Mucosa of rectum (tissue), 2 donors: Measurements from ENCODE around the gene CCL14.
"Not testable (repeated sequence)": the region's sequence is repeated elsewhere in the genome, so short reads cannot be mapped to it uniquely, and the experiment has no call there.

Experiments used
- H3K27ac ChIP-seq, 2 donors: one replicate each; pipeline ENCODE4 v1.7.0; 2013; ENCODE audit warnings: inconsistent platforms in 2 of 2, low read depth in 2 of 2, low read length in 2 of 2
- H3K27me3 ChIP-seq, 2 donors: one replicate each; pipeline ENCODE4 v1.7.0; 2013; ENCODE audit warnings: low read length in 2 of 2; ENCODE audit not compliant: control insufficient read depth in 2 of 2, insufficient read depth in 2 of 2
- H3K36me3 ChIP-seq, 2 donors: one replicate each; pipeline ENCODE4 v1.7.0; 2013; ENCODE audit warnings: low read length in 2 of 2; ENCODE audit not compliant: control insufficient read depth in 2 of 2, insufficient read depth in 2 of 2
- H3K4me1 ChIP-seq, 2 donors: one replicate each; pipeline ENCODE4 v1.7.0; 2013; ENCODE audit warnings: low read length in 2 of 2, mild to moderate bottlenecking in 1 of 2; ENCODE audit not compliant: control insufficient read depth in 2 of 2, insufficient read depth in 2 of 2
- H3K4me3 ChIP-seq, 2 donors: one replicate each; pipeline ENCODE4 v1.7.0; 2013; ENCODE audit warnings: low read length in 2 of 2
- H3K9ac ChIP-seq, 2 donors: one replicate each; pipeline ENCODE4 v1.7.0; 2013; ENCODE audit warnings: low read length in 2 of 2, low read depth in 1 of 2, mild to moderate bottlenecking in 1 of 2
- H3K9me3 ChIP-seq, 2 donors: one replicate each; pipeline ENCODE4 v1.7.0; 2013; ENCODE audit warnings: low read length in 2 of 2; ENCODE audit not compliant: control insufficient read depth in 2 of 2
- donor health status: healthy.
- donor health status: Normal muscosa, but diverticular disease.

CCL14 gene

GRCh38 chr17:35948092-35948491, 38.4 kb downstream of the CCL14 start:
- Histone ChIP-seq H3K9ac (no peak overlapping the region), H3K27ac (no peak overlapping the region), H3K27me3 (no peaks in the 10 kb centered on the region), H3K4me3 (no peak overlapping the region), H3K4me1 (peaks cover 0 to 5% of the 10 kb centered on the region in 2 donors), H3K9me3 (no peaks in the 10 kb centered on the region), H3K36me3 (no peaks in the 10 kb centered on the region)

- Histone ChIP-seq H3K9me3 (no peaks in the 10 kb centered on the region), H3K36me3 (no peaks in the 10 kb centered on the region), H3K27ac (no peak overlapping the region), H3K27me3 (no peaks in the 10 kb centered on the region), H3K4me3 (peak overlapping the region; percentile 49 to 60), H3K4me1 (peaks cover 0 to 5% of the 10 kb centered on the region in 2 donors), H3K9ac (no peak overlapping the region)
These were observed 39.4 kb downstream of the CCL14 start for GRCh38 chr17:35947156-35947585.

DNA sequence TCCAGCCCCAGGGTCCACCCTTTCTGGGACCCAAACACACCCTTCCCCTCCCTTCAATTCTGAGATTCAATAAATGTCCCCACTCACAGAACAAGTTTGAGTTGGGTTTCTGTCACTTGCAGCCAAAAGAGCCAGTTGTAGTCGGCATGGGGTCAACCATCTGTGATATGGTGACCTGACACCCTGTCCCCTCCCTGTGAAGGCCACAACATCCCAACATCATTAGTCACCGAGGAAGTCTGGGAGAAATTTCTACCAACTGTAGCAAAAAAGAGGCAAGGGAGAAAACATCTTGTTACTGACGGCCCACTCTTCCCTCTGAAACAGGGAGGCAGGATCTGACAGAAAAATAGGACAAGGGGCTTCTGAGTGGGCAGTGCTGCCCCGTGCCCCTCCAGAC, 42.4 kb downstream of the CCL14 start:
- no peaks in the 10 kb centered on the region for H3K27me3 ChIP-seq
- H3K9ac ChIP-seq: no peak overlapping the region
- H3K36me3 ChIP-seq: no peaks in the 10 kb centered on the region
- no peaks in the 10 kb centered on the region for H3K9me3 ChIP-seq
- no peak overlapping the region for H3K27ac ChIP-seq
- peaks cover 0 to 5% of the 10 kb centered on the region in 2 donors for H3K4me1 ChIP-seq
- no peak overlapping the region for H3K4me3 ChIP-seq

DNA sequence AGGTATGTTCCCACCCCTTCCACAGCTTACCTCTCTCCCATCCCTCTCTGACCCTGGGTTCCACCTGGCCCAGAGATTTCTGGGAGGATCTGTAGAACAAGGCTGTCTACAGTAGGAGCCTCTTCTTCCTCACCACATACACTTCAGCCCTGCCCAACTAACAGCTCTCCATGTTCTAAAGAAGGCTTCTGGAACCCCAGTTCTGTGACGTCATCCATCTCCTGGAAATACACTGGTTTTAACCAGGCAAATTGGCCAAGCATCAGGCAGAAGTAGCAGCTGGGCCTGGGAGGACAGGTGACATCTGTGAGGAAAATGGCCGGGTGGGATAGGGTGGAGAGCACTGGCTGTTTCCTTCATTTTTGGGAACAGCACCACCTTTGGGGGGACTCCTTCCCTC, 43.0 kb downstream of the CCL14 start, which contains the start of gene LYZL6:
LYZL6 (minus strand) TSS at position 177 of the 400 bp plus-strand sequence. CDS start 4,357 bp downstream, outside the sequence.
- Histone ChIP-seq H3K9ac (no peak within 1 kb of the TSS), H3K27me3 (no peaks in the 10 kb centered on the region), H3K4me1 (peaks cover 0 to 5% of the 10 kb centered on the region in 2 donors), H3K9me3 (no peaks in the 10 kb centered on the region), H3K4me3 (no peak within 1 kb of the TSS), H3K27ac (no peak within 1 kb of the TSS), H3K36me3 (no peaks in the 10 kb centered on the region)

DNA sequence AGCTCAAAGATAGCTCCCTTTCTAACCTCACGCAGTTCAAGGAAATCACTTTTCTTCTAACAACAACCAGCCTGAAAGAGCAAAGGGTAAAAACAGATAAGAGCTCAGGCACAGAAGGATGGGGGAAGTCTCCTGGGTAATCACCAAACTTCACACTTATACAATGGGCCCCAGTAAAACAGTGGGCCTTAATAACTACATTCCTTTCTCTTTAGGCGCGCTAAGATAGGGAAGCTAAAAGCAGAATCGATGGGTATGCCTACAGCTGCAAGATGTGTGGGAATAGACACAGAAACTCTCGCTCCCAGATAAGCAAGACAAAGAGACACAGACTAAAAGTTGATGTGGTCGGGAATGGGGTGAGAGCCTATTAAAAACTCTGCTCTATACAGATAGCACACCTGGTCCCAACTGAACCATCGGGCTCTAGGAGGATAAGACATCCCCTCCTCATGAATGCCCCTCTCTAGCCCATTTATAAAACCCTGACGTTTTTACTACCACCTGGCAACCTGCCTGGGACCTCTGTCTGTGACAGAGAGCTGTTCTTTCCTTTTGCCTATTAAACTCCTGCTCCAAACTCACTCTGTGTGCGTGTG, 43.8 kb downstream of the CCL14 start:
- Histone ChIP-seq H3K36me3 (no peaks in the 10 kb centered on the region), H3K4me1 (peaks cover 0 to 5% of the 10 kb centered on the region in 2 donors), H3K4me3 (no peak overlapping the region), H3K9me3 (no peaks in the 10 kb centered on the region), H3K9ac (no peak overlapping the region), H3K27ac (no peak overlapping the region), H3K27me3 (no peaks in the 10 kb centered on the region)

- not testable (repeated sequence) for H3K4me3 ChIP-seq, H3K9ac ChIP-seq, H3K9me3 ChIP-seq, H3K27ac ChIP-seq, H3K4me1 ChIP-seq, H3K36me3 ChIP-seq, H3K27me3 ChIP-seq
These were observed 48.0 kb downstream of the CCL14 start for GRCh38 chr17:35938492-35938891.

DNA sequence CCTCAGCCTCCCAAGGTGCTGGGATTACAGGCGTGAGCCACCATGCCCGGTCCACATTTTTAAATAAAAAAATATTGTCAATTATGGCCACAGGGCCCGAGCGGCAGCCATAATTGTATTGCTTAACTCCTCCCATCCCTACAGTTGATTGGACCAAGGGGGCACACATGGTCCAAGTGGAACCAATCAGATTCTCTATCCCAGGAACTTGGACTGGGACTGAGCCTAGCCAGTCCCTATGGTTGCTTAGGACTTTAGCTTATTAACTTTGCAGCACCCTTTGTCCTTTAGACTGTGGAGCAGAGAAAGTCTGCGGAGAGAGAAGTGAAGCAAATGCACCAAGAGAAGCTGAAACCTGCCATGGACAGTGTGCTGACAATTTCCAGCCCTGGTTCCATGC, 50.5 kb downstream of the CCL14 start:
- Histone ChIP-seq H3K9ac (no peak overlapping the region), H3K27ac (no peak overlapping the region), H3K27me3 (no peaks in the 10 kb centered on the region)

GRCh38 chr17:35934760-35935159, 51.8 kb downstream of the CCL14 start:
- H3K9me3 ChIP-seq: no peaks in the 10 kb centered on the region
- no peak overlapping the region for H3K27ac ChIP-seq
- H3K9ac ChIP-seq: no peak overlapping the region
- H3K27me3 ChIP-seq: no peaks in the 10 kb centered on the region
- H3K4me1 ChIP-seq: peaks cover 7 to 10% of the 10 kb centered on the region in 2 donors
- H3K4me3 ChIP-seq: no peak overlapping the region
- no peaks in the 10 kb centered on the region for H3K36me3 ChIP-seq

More for the DNA sequence above, 50.5 kb downstream of the CCL14 start:
- Histone ChIP-seq H3K4me1 (no peaks in the 10 kb centered on the region), H3K36me3 (no peaks in the 10 kb centered on the region), H3K4me3 (no peak overlapping the region), H3K9me3 (no peaks in the 10 kb centered on the region)
